Neural cell (in vitro differentiated cells): ENCODE measurements around the gene PHOSPHO2. TPM values are rescaled to one million over a fixed set of nuclear protein-coding genes. Genes with fewer than 3 reads are reported as not detected.

Experiments used
- H2AFZ ChIP-seq: fragments of 200-600, 300-800 bp; sonication (generic), shearing (Covaris generic); 2 replicates; pipeline ENCODE4 v1.6.0; 2014; ENCODE audit warnings: low read depth, mild to moderate bottlenecking, antibody characterized with exemption, low read length, moderate library complexity
- H3F3A ChIP-seq: fragments of 200-600 bp; shearing (Covaris generic); 2 replicates; pipeline ENCODE4 v1.6.1; 2016; ENCODE audit warnings: mild to moderate bottlenecking, moderate library complexity, mixed read lengths, antibody characterized with exemption, low read length; ENCODE audit not compliant: insufficient read depth, poor library complexity, severe bottlenecking
- H3K27ac ChIP-seq: fragments of 200-600, 300-800 bp; sonication (generic), shearing (Covaris generic); 2 replicates; pipeline ENCODE4 v1.5.1; 2014; ENCODE audit warnings: mild to moderate bottlenecking, low read length, moderate library complexity
- H3K27me3 ChIP-seq: fragments of 300-800, 200-600 bp; sonication (generic), shearing (Covaris generic); 2 replicates; pipeline ENCODE4 v1.6.0; 2014; ENCODE audit warnings: mild to moderate bottlenecking, low read depth, low read length, moderate library complexity; ENCODE audit not compliant: insufficient read depth
- H3K36me3 ChIP-seq: fragments of 300-800, 200-600 bp; sonication (generic), shearing (Covaris generic); 2 replicates; pipeline ENCODE4 v1.5.1; 2014; ENCODE audit warnings: mild to moderate bottlenecking, antibody characterized with exemption, low read length, moderate library complexity; ENCODE audit not compliant: insufficient read depth
- H3K4me2 ChIP-seq: fragments of 300-800, 200-600 bp; sonication (generic), shearing (Covaris generic); 2 replicates; pipeline ENCODE4 v1.6.0; 2014; ENCODE audit warnings: mild to moderate bottlenecking, low read length
- H3K4me3 ChIP-seq: fragments of 300-800, 200-600 bp; sonication (generic), shearing (Covaris generic); 2 replicates; pipeline ENCODE4 v1.5.1; 2014; ENCODE audit warnings: mild to moderate bottlenecking, low read length, moderate library complexity
- H3K79me2 ChIP-seq: fragments of 200-600 bp; shearing (Covaris generic); replicated peaks from 2 replicates; pipeline ENCODE4 v1.6.0; 2014; ENCODE audit warnings: mild to moderate bottlenecking, low read length, moderate library complexity; ENCODE audit not compliant: insufficient read depth
- H3K9ac ChIP-seq: fragments of 300-800, 200-600 bp; sonication (generic), shearing (Covaris generic); 2 replicates; pipeline ENCODE4 v1.6.1; 2016; ENCODE audit warnings: mild to moderate bottlenecking, low read length, mixed read lengths
- H3K9me2 ChIP-seq: fragments of 200-600 bp; shearing (Covaris generic); 2 replicates; pipeline ENCODE4 v1.6.1; 2016; ENCODE audit warnings: mild to moderate bottlenecking, low read length, mixed read lengths; ENCODE audit not compliant: insufficient read depth
- H3K9me3 ChIP-seq: fragments of 200-600, 300-800 bp; sonication (generic), shearing (Covaris generic); 2 replicates; pipeline ENCODE4 v1.6.1; 2016; ENCODE audit warnings: mild to moderate bottlenecking, mixed run types, low read length, moderate library complexity, mixed read lengths
- H4K20me1 ChIP-seq: fragments of 200-600 bp; shearing (Covaris generic); 2 replicates; pipeline ENCODE4 v1.6.1; 2016; ENCODE audit warnings: mild to moderate bottlenecking, mixed run types; ENCODE audit not compliant: insufficient read depth
- CTCF ChIP-seq: fragments of 450-650 bp; IDR thresholded peaks from 2 replicates; pipeline ENCODE4 v1.5.1; 2014; ENCODE audit warnings: antibody characterized with exemption, mild to moderate bottlenecking, moderate library complexity; ENCODE audit not compliant: poor library complexity, severe bottlenecking
- EP300 ChIP-seq: fragments of 450-650 bp; conservative IDR thresholded peaks from 2 replicates; pipeline ENCODE4 v1.6.1; 2014; ENCODE audit warnings: antibody characterized with exemption, mild to moderate bottlenecking, moderate library complexity; ENCODE audit not compliant: poor library complexity, severe bottlenecking
- EZH2 ChIP-seq: fragments of 200-600, 300-800 bp; shearing (Covaris generic), sonication (generic); IDR thresholded peaks from 2 replicates; pipeline ENCODE4 v1.6.1; 2014; ENCODE audit warnings: antibody characterized with exemption, low read length, borderline replicate concordance, mild to moderate bottlenecking; ENCODE audit not compliant: insufficient read depth, poor library complexity, severe bottlenecking
- MXI1 ChIP-seq: fragments of 450-650 bp; conservative IDR thresholded peaks from 2 replicates; pipeline ENCODE4 v1.6.1; 2014; ENCODE audit warnings: antibody characterized with exemption, mild to moderate bottlenecking; ENCODE audit not compliant: poor library complexity, severe bottlenecking
- POLR2AphosphoS5 ChIP-seq: IDR thresholded peaks from 2 replicates; pipeline ENCODE4 v1.6.1; 2012
- RAD21 ChIP-seq: fragments of 450-650 bp; conservative IDR thresholded peaks from 2 replicates; pipeline ENCODE4 v1.6.1; 2014; ENCODE audit warnings: antibody characterized with exemption, mild to moderate bottlenecking, moderate library complexity
- REST ChIP-seq: IDR thresholded peaks from 2 replicates; pipeline ENCODE4 v1.6.1; 2012; ENCODE audit warnings: borderline replicate concordance
- SMC3 ChIP-seq: fragments of 450-650 bp; conservative IDR thresholded peaks from 2 replicates; pipeline ENCODE4 v1.6.1; 2014; ENCODE audit warnings: antibody characterized with exemption, mild to moderate bottlenecking, moderate library complexity; ENCODE audit not compliant: poor library complexity
- TAF1 ChIP-seq: IDR thresholded peaks from 2 replicates; pipeline ENCODE4 v1.6.1; 2012; ENCODE audit warnings: low read depth
- polyA plus RNA-seq: library from polyadenylated mRNA; depleted of rRNA; stranded (reverse); fragments of >200 nt; gene quantifications from 2 replicates; pipeline ENCODE4 v1.2.3, GENCODE V29; 2014

PHOSPHO2 gene
- polyA plus RNA-seq, 1 donor from 2014 or later = 25.4 TPM

- H3K79me2 ChIP-seq = no peaks in the 10 kb centered on the region
- no peak overlapping the region for H3K4me3 ChIP-seq
- H3K9me2 ChIP-seq = no peaks in the 10 kb centered on the region
- no peaks in the 10 kb centered on the region for H3K27me3 ChIP-seq
- H3K36me3 ChIP-seq = no peaks in the 10 kb centered on the region
- H3K4me2 ChIP-seq = no peak overlapping the region
- H2AFZ ChIP-seq = no peak overlapping the region
- H4K20me1 ChIP-seq = no peaks in the 10 kb centered on the region
- H3K9ac ChIP-seq = no peak overlapping the region
- no peaks in the 10 kb centered on the region for H3F3A ChIP-seq
- H3K9me3 ChIP-seq = no peaks in the 10 kb centered on the region
- H3K27ac ChIP-seq = no peak overlapping the region
- no peak for TF ChIP-seq TAF1
- no peak for TF ChIP-seq SMC3
- no peak for TF ChIP-seq REST
- TF ChIP-seq EP300 = no peak
- TF ChIP-seq EZH2 = no peak
- TF ChIP-seq POLR2AphosphoS5 = no peak
- no peak for TF ChIP-seq CTCF
- no peak for TF ChIP-seq MXI1
- TF ChIP-seq RAD21 = no peak
These were observed 17.4 kb upstream of the PHOSPHO2 start for GRCh38 chr2:169676850-169677249.

- H3K4me2 ChIP-seq = no peak overlapping the region
These were observed 11.2 kb upstream of the PHOSPHO2 start for GRCh38 chr2:169683054-169683424.

More at GRCh38 chr2:169683054-169683424, 11.2 kb upstream of the PHOSPHO2 start:
- Histone ChIP-seq H3K4me3 (no peak overlapping the region), H2AFZ (no peak overlapping the region), H3K27me3 (no peaks in the 10 kb centered on the region), H3K27ac (no peak overlapping the region), H3K9me2 (no peaks in the 10 kb centered on the region), H3K79me2 (no peaks in the 10 kb centered on the region), H3K36me3 (no peaks in the 10 kb centered on the region), H3K9me3 (no peaks in the 10 kb centered on the region), H3K9ac (no peak overlapping the region), H3F3A (no peaks in the 10 kb centered on the region), H4K20me1 (no peaks in the 10 kb centered on the region)
- TF ChIP-seq EZH2 = no peak
- no peak for TF ChIP-seq RAD21
- TF ChIP-seq CTCF = no peak
- TF ChIP-seq EP300 = no peak
